ENCODE results near the gene ABCA2.

DNA sequence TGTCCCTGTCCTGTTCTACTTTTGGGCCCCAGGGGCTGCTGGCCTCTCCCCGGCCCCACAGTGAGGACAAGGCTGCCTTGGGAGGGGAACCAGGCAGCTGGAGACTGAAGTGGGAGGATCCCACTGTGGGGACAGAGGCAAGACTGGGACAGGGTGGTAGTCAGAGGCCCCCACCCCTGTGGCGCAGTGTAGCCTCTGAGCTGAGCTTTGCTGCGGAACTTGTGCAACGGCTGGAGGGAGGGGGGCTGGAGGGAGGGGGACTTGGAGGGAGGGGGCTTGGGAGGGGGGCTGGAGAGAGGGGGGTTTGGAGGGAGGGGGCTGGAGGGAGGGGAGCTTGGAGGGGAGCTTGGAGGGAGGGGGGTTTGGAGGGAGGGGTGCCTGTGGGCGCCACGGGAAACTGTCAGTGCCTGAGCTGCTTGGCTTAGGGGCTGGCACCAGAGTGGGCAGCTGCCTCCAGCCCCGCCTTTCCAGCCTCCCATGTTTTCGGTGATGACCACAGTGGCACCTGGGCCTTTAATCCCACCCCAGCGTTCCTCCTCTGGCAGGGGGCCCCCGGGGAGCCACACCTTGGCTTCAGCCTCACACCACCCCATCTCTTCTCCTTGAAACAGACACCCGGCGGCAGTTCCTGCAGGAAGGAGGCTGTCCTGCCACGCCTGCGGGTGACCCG is 6.1 kb upstream of the ABCA2 start:
- TF ChIP-seq CTCF (optimal IDR thresholded peaks at IDR 0.05 in 1 of 3, IDR thresholded peaks at IDR 0.05 in 1 of 3, conservative IDR thresholded peaks at IDR 0.05 in 1 of 3; ENCODE audit: extremely low read depth in 1 of 3, insufficient read depth in 2 of 3, low read length in 3 of 3) (no peak), EZH2 (IDR thresholded peaks at IDR 0.05; ENCODE audit: low read length) (no peak)

Measured in keratinocyte (primary cell).